ENCODE data around the gene CHRDL2.

The CHRDL2 gene

GRCh38 chr11:74748211-74749126, 17.2 kb upstream of the CHRDL2 start, which contains the start of gene RNF169:
RNF169 (plus strand) TSS chr11:74748849; CDS start chr11:74748881, 32 bp downstream.
- DNase-seq (ENCODE audit: low spot score): peak; percentile 99

- no peak for DNase-seq (ENCODE audit: low spot score)
Measured at GRCh38 chr11:74746868-74747267, 15.6 kb upstream of the CHRDL2 start.

- no peak for DNase-seq (ENCODE audit: low spot score)
Measured at GRCh38 chr11:74744277-74744676, 13.1 kb upstream of the CHRDL2 start.

GRCh38 chr11:74743640-74744039, 12.4 kb upstream of the CHRDL2 start:
- DNase-seq (ENCODE audit: low spot score): no peak

- DNase-seq (ENCODE audit: low spot score): no peak
Measured at GRCh38 chr11:74742070-74742469, 10.8 kb upstream of the CHRDL2 start.

- DNase-seq (ENCODE audit: low spot score): peak; percentile 77
Measured at GRCh38 chr11:74739546-74740270, 8.5 kb upstream of the CHRDL2 start.

GRCh38 chr11:74736031-74736430, 4.8 kb upstream of the CHRDL2 start:
- no peak for DNase-seq (ENCODE audit: low spot score)

- DNase-seq (ENCODE audit: low spot score): no peak
Measured at GRCh38 chr11:74735365-74735928, 4.2 kb upstream of the CHRDL2 start.

GRCh38 chr11:74734559-74734925, 3.3 kb upstream of the CHRDL2 start:
- DNase-seq (ENCODE audit: low spot score): no peak

- DNase-seq (ENCODE audit: low spot score): no peak
Measured at GRCh38 chr11:74730571-74731260, 510 bp downstream of the CHRDL2 start.

GRCh38 chr11:74729397-74729796, 1.8 kb downstream of the CHRDL2 start:
- no peak for DNase-seq (ENCODE audit: low spot score)

GRCh38 chr11:74726547-74727182, 4.6 kb downstream of the CHRDL2 start:
- peak; percentile 87 for DNase-seq (ENCODE audit: low spot score)

GRCh38 chr11:74725701-74726100, 5.5 kb downstream of the CHRDL2 start:
- no peak for DNase-seq (ENCODE audit: low spot score)

GRCh38 chr11:74723511-74723910, 7.7 kb downstream of the CHRDL2 start:
- DNase-seq (ENCODE audit: low spot score): peak; percentile 22

GRCh38 chr11:74721479-74721835, 9.8 kb downstream of the CHRDL2 start:
- DNase-seq (ENCODE audit: low spot score): peak; percentile 60

- peak; percentile 86 for DNase-seq (ENCODE audit: low spot score)
Measured at GRCh38 chr11:74720596-74721478, 10.4 kb downstream of the CHRDL2 start.

- DNase-seq (ENCODE audit: low spot score): no peak
Measured at GRCh38 chr11:74719011-74719410, 12.2 kb downstream of the CHRDL2 start.

GRCh38 chr11:74717221-74717969, 13.8 kb downstream of the CHRDL2 start:
- no peak for DNase-seq (ENCODE audit: low spot score)

GRCh38 chr11:74714904-74715303, 16.3 kb downstream of the CHRDL2 start:
- DNase-seq (ENCODE audit: low spot score): no peak

- DNase-seq (ENCODE audit: low spot score): no peak
Measured at GRCh38 chr11:74713686-74714085, 17.5 kb downstream of the CHRDL2 start.

Data from Ammon's horn (tissue), 1 donor.